PFSK-1 (cell line): ENCODE data around the gene TTN.

Experiments
- POLR2AphosphoS5 ChIP-seq: IDR thresholded peaks from 2 replicates; pipeline ENCODE4 v1.6.1; 2012; ENCODE audit warnings: low read depth, mild to moderate bottlenecking, control low read depth, low read length, moderate library complexity
- SIN3A ChIP-seq: IDR thresholded peaks from 2 replicates; pipeline ENCODE4 v1.6.1; 2012; ENCODE audit warnings: mild to moderate bottlenecking, low read length, moderate library complexity, borderline replicate concordance; ENCODE audit not compliant: insufficient read depth
- TAF1 ChIP-seq: IDR thresholded peaks from 2 replicates; pipeline ENCODE4 v1.6.1; 2012; ENCODE audit warnings: low read length, control low read depth, borderline replicate concordance; ENCODE audit not compliant: insufficient read depth
- TF ChIP-seq, protein P1 (sequence below), 2 experiments: IDR thresholded peaks; 2 replicates each; pipeline versions ENCODE4 v1.6.1 to v1.8.0; 2011 to 2012; ENCODE audit warnings: low read depth in 2 of 2, low read length in 2 of 2, control low read depth in 1 of 2, inconsistent platforms in 1 of 2, mild to moderate bottlenecking in 1 of 2, moderate library complexity in 1 of 2; ENCODE audit not compliant: insufficient read depth in 1 of 2

DNA sequence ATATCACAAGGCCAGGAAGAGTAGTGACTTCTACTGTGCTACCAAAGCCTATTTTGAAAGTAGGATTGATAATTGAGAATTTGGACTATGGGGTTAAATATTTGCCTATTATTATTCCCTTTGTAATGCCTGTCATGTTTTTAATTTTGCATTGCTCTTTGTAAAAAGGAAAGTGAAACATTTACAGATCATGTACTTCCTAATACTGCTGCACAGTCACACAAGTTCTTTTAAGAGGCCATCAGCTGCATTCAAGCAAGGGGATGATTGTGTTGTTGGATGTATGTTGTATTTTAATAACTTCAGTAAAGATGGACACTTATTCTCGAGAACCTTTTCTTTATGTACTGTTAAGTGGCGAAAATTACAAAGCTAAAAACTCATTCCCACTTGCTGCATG is 256.9 kb downstream of the TTN start:
- TF ChIP-seq POLR2AphosphoS5 (no peak), SIN3A (no peak), TAF1 (no peak)
- TF ChIP-seq, protein P1, sequence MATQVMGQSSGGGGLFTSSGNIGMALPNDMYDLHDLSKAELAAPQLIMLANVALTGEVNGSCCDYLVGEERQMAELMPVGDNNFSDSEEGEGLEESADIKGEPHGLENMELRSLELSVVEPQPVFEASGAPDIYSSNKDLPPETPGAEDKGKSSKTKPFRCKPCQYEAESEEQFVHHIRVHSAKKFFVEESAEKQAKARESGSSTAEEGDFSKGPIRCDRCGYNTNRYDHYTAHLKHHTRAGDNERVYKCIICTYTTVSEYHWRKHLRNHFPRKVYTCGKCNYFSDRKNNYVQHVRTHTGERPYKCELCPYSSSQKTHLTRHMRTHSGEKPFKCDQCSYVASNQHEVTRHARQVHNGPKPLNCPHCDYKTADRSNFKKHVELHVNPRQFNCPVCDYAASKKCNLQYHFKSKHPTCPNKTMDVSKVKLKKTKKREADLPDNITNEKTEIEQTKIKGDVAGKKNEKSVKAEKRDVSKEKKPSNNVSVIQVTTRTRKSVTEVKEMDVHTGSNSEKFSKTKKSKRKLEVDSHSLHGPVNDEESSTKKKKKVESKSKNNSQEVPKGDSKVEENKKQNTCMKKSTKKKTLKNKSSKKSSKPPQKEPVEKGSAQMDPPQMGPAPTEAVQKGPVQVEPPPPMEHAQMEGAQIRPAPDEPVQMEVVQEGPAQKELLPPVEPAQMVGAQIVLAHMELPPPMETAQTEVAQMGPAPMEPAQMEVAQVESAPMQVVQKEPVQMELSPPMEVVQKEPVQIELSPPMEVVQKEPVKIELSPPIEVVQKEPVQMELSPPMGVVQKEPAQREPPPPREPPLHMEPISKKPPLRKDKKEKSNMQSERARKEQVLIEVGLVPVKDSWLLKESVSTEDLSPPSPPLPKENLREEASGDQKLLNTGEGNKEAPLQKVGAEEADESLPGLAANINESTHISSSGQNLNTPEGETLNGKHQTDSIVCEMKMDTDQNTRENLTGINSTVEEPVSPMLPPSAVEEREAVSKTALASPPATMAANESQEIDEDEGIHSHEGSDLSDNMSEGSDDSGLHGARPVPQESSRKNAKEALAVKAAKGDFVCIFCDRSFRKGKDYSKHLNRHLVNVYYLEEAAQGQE (IDR thresholded peaks at IDR 0.05; ENCODE audit: insufficient read depth in 1 of 2, low read depth in 2 of 2, low read length in 2 of 2), result no peak
